CD4-positive, alpha-beta T cell treated with Interleukin-17A for 1 hour (primary cell): ENCODE measurements around the gene HHATL.

Source experiments
- DNase-seq: peaks from one replicate; pipeline ENCODE4 v3.0.0-alpha.2; 2020

The HHATL gene

GRCh38 chr3:42662037-42662812 lies 40.4 kb downstream of the HHATL start:
- no peak for DNase-seq

GRCh38 chr3:42661593-42662022 lies 41.0 kb downstream of the HHATL start:
- no peak for DNase-seq

- no peak for DNase-seq
These were observed 41.7 kb downstream of the HHATL start for GRCh38 chr3:42660898-42661297.

GRCh38 chr3:42660131-42660715 lies 42.4 kb downstream of the HHATL start:
- DNase-seq: no peak

- no peak for DNase-seq
These were observed 43.0 kb downstream of the HHATL start for GRCh38 chr3:42659451-42660130.

- no peak for DNase-seq
These were observed 43.7 kb downstream of the HHATL start for GRCh38 chr3:42658771-42659390.

- no peak for DNase-seq
These were observed 44.4 kb downstream of the HHATL start for GRCh38 chr3:42658091-42658770.

GRCh38 chr3:42657675-42658074 lies 44.9 kb downstream of the HHATL start:
- DNase-seq: no peak

GRCh38 chr3:42656680-42657610 lies 45.7 kb downstream of the HHATL start:
- no peak for DNase-seq

GRCh38 chr3:42655980-42656679 lies 46.5 kb downstream of the HHATL start:
- DNase-seq: no peak

- no peak for DNase-seq
These were observed 47.2 kb downstream of the HHATL start for GRCh38 chr3:42655331-42655888.

GRCh38 chr3:42654331-42655201 lies 48.0 kb downstream of the HHATL start:
- no peak for DNase-seq

GRCh38 chr3:42653560-42654330 lies 48.9 kb downstream of the HHATL start, which contains the start of gene ZBTB47:
TSS of gene ZBTB47 (plus strand) at chr3:42653697. CDS start at chr3:42658356, 4,659 bp downstream.
- DNase-seq: no peak

- DNase-seq: no peak
These were observed 49.4 kb downstream of the HHATL start for GRCh38 chr3:42653303-42653559.

GRCh38 chr3:42652611-42653302 lies 49.8 kb downstream of the HHATL start:
- DNase-seq: no peak

GRCh38 chr3:42652251-42652610 lies 50.4 kb downstream of the HHATL start:
- no peak for DNase-seq

GRCh38 chr3:42651248-42652091 lies 51.1 kb downstream of the HHATL start:
- no peak for DNase-seq

- DNase-seq: no peak
These were observed 52.8 kb downstream of the HHATL start for GRCh38 chr3:42649783-42650182.
